Stimulated activated naive CD4-positive, alpha-beta T cell treated with Interleukin-2 at 50 U/mL for 16 hours (primary cell): ENCODE measurements around the gene EIF3K.

Experiments used
- DNase-seq: peaks from one replicate; lab custom pipeline; 2025; lab: John Stamatoyannopoulos, UW

The EIF3K gene

GRCh38 chr19:38649305-38650171, 30.6 kb downstream of the EIF3K start:
- DNase-seq: peak; percentile 6

DNA sequence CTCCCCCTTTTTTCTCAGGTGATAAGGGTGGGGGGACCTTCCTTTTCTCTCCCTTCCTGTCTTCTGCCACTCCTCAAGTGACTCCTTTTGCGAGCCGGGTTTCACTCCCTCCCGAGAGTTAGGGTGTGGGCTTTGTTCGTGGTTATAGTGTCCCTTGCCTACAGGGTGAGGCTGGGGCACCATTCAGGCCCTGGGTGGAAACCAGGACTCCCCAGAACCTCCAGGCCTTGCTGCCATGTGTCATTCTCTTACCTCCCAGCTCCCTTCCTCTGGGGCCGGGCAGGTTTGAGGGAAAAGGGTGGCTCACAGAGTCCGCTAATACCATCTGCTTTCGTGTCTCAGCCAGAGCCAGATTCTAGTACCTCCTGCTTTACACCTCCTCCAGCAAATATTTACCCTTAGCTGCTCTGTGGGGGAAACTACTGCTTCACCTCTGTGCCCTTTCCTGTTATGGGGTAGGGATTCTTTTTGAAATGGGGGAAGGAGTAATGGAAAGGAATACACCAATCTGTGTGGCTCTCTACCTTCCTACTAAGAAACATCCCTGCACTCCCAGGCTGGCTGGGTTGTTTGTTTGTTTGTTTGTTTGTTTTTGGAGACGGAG, 31.3 kb downstream of the EIF3K start:
- DNase-seq: no peak

DNA sequence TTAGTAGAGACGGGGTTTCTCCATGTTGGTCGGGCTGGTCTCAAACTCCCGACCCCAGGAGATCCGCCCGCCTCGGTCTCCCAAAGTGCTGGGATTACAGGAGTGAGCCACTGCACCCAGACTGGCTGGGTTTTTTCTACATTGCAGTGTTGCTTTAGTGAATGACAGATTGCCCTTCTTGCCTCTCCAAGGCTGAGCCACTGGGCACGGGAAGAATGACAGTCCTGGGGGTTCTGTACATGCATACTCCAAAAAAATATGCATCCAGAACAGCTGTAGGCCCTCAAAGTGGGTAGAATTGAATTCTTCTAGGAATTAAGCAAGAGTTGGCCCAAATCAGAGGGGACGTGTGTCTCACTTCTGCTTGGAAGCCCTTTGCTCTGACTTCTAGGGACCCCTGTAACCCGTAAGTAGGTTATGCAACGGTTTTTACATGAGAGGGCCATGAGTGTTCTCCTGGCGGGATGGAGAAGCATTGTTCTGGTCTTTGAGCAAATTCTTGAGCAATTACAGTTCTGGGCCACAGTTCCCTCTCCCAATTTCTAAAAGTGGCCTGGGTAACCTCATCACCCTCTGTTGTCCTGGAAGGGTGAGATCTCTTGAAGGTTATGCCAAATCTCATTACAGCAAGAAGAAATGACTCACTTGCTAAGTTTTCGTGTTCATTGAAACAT, 32.1 kb downstream of the EIF3K start:
- no peak for DNase-seq

GRCh38 chr19:38653028-38653571, 34.1 kb downstream of the EIF3K start:
- no peak for DNase-seq

DNA sequence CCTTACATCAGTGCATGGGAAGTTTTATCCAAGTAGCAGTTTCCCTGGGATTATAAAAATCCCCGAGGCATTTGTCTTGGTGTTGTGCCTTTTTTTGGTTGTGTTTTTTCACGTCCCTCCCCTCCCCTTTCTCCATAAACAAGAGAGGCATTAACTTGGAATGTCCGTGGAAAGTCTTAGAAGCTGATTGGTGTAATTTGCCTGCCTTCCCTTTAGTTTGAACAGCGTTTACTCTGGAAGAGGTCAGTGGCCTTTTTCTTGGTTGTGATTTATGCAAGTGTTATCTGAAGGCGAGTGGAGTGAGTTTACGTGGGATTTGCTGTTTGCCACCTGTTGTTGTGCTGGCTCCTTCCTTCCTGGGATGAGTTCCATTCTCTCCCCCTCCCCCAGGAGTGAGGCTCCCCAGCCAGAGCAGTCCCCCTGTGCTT, 35.7 kb downstream of the EIF3K start:
- DNase-seq: no peak

GRCh38 chr19:38655148-38655824, 36.3 kb downstream of the EIF3K start:
- no peak for DNase-seq

GRCh38 chr19:38656171-38656981, 37.4 kb downstream of the EIF3K start:
- DNase-seq: no peak

DNA sequence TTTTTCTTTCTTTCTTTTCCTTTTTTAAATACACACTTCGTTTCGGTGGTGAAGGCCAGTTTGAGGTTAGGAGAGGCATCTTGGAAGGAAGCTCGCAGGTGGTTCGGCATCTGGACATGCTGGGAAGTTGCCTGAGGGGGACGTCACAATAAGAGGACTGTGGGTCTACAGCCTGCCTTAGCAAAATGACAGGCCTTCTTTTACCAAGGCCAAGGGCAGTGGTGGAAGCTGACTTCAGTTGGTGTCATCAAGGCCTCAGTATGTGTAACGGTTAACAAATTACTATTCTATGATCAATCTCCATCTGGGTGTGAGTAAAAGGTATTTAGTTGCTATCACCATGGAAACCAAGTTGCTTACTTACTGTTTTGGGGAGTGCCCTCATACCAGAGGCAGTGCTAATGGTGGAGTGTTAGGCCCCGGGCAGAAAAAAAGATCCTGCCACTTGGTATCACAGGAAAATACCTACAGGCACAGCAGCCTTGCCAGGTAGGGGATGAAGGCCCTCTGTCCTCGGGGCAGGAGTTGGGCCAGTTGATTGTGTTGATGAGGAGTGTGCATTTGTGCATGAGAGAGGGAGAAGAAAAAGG, 38.7 kb downstream of the EIF3K start:
- DNase-seq: no peak

DNA sequence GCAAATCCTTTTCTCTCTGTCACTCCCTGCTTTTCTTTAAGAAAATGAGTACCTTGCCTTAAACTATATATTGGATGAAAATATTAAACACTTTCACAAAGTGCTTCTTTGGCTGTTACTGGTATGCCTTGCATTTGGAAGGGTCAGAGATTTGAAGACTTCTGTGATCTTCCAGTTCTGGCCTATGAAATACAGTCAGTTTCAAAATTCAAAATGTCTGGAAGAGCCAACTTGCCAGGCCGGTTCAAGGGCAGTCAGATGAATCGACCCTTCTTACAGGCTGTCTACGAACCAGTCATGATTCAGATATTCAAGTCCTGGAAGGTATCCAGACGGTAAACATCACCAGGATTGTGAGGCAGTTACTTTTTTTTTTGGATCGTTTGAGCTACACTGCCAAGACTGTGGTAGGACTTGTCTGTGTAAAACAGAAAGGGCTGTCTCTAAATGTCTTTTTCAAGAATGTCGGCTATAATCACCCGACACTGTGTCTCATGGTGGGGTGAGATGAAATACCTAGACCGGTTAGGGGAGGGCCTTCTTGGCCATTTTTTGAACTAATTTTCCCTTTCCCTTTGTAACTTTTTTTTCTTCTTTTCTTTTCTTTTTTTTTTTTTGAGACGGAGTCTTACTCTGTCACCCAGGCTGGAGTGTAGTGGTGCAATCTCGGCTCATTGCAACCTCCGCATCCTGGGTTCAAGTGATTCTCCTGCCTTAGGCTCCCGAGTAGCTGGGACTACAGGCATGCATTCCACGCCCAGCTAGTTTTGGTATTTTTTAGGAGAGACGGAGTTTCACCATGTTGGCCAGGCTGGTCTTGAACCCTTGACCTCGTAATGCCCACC, 39.7 kb downstream of the EIF3K start:
- no peak for DNase-seq

DNA sequence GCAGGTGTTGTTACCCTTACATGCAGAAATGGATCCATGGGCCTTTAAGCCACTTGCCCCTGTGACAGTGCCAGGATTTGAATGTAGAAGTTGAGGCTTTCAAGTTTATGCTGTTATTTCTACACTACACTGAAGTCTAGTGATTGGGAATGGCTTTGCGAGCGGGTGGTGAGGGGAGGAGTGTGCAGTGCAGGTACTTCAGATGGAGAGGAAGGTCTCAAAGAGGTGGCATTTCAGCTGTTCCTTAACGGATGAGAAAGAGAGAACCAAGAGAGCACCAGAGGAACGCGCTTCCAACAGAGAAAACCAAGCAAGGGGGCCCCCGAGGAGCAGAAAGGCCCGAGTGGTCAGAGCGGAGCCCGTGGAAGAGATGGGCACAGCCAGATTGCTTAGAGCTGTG, 41.7 kb downstream of the EIF3K start:
- no peak for DNase-seq

DNA sequence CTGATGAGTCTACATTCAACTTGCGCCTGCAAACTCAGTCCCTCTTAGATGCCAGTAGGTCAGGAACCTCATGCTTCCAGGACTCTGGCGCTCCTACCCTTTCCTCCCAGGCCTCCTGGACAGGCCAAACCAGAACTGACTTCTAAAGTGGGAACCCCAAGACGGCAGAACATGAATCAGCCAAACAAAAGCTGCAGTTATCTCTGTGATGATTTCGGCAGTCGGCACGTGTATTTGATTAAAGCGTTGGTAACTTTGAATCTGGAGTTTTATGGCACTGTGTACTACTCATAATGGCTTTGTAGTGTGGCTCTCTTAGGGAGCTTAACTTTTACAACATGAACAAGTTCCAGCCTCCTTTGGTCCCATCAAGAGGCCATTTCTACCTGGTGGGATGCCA, 42.1 kb downstream of the EIF3K start:
- no peak for DNase-seq

DNA sequence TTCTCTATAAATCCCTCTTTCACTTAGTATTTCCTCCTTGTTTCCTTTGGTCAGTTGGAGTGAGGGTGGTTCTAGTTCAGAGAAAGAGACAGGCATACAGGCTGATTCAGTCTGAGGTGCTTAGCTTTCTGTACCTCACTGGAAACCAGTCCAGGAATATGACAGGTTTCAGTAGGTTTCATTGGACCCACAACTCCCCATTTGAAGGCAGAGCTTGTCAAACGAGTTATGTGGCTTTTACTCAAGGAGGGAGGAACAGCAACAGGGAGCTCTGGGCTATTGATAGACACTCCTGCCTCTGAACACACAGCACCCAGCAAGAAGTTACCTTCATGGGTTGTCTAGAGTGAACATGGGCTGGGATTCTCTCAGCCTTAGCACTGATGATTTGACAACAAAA, 43.0 kb downstream of the EIF3K start:
- no peak for DNase-seq

- no peak for DNase-seq
Measured at GRCh38 chr19:38662537-38663155, 43.7 kb downstream of the EIF3K start.

DNA sequence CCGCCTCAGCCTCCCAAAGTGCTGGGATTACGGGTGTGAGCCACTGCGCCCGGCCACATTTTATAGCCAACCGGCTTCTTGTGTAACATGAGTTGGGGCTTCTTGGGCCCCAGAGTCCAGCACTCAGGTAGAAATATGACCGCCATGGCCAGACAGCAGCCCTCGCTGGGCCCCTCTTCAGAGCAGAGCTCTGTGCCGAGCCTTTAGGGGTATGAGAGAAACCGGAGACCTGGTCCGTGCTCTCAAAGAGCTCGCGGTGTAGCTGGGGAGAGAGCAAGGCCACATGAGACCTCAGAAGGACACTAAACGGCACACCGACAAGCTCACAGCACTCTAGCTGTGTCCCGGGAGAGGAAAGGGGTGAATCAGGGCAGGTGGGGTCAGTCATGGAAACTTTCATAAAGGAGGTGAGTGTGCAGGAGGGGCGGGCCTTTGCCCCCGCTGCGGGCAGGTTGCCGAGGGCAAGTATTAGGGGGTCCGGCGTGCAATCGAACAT, 44.2 kb downstream of the EIF3K start:
- no peak for DNase-seq

DNA sequence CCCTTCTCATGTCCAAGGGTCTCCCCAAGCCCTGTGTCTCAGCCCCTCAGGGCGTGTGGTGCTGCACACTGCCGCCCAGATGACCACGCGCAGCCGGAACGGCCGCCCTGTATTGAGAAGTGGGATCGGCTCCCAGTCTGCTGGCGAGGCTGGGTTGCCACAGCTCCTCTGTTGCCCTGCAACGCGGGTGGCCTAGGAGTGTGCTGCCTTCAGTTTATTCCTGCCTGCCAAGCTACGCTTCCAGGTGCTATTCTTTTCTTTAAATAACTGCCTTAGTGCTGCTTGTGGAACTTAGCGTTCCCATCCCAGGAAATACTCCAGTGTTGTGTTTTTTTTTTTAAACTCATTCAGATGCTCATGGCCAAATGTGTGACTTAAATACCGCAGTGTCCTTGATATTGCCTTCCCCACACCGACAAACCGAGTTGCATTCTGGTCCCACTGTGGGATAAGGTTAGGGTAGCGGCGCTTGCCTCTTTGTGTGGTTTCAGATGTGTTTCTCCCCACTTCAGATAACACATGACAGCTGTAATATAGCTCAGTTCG, 45.0 kb downstream of the EIF3K start:
- DNase-seq: no peak

GRCh38 chr19:38664503-38665211, 45.7 kb downstream of the EIF3K start:
- DNase-seq: no peak

- DNase-seq: no peak
Measured at GRCh38 chr19:38665219-38665931, 46.4 kb downstream of the EIF3K start.
